GM19372 (cell line): Measurements from ENCODE around the gene GALNT9.

Experiments
- ATAC-seq: cut with Tn5 transposase; IDR thresholded peaks from one replicate; pipeline ENCODE4 v1.9.1; 2021; ENCODE audit warnings: mild to moderate bottlenecking, low read depth, moderate library complexity; ENCODE audit not compliant: unreplicated experiment

GALNT9 gene

GRCh38 chr12:132344601-132345000 is 15.2 kb upstream of the GALNT9 start:
- no peak for ATAC-seq

GRCh38 chr12:132344181-132344580 is 14.8 kb upstream of the GALNT9 start:
- no peak for ATAC-seq

- no peak for ATAC-seq
Measured at GRCh38 chr12:132343294-132344004, 14.1 kb upstream of the GALNT9 start.

GRCh38 chr12:132342251-132343227 is 13.2 kb upstream of the GALNT9 start:
- ATAC-seq: no peak

GRCh38 chr12:132341318-132342050 is 12.1 kb upstream of the GALNT9 start:
- ATAC-seq: no peak

GRCh38 chr12:132340266-132341035 is 11.1 kb upstream of the GALNT9 start:
- no peak for ATAC-seq

- ATAC-seq: no peak
Measured at GRCh38 chr12:132339856-132340255, 10.5 kb upstream of the GALNT9 start.

GRCh38 chr12:132338781-132339180 is 9.4 kb upstream of the GALNT9 start:
- no peak for ATAC-seq

GRCh38 chr12:132338311-132338710 is 8.9 kb upstream of the GALNT9 start:
- no peak for ATAC-seq

GRCh38 chr12:132337557-132337956 is 8.2 kb upstream of the GALNT9 start:
- no peak for ATAC-seq

- no peak for ATAC-seq
Measured at GRCh38 chr12:132336451-132337413, 7.3 kb upstream of the GALNT9 start.

GRCh38 chr12:132335179-132335756 is 5.9 kb upstream of the GALNT9 start:
- ATAC-seq: no peak

- no peak for ATAC-seq
Measured at GRCh38 chr12:132333766-132334165, 4.4 kb upstream of the GALNT9 start.

GRCh38 chr12:132333273-132333672 is 3.9 kb upstream of the GALNT9 start:
- ATAC-seq: no peak

- ATAC-seq: no peak
Measured at GRCh38 chr12:132330549-132330881, 1.1 kb upstream of the GALNT9 start.

- ATAC-seq: no peak
Measured at GRCh38 chr12:132329720-132330548, 545 bp upstream of the GALNT9 start.

GRCh38 chr12:132328282-132329029 is 933 bp downstream of the GALNT9 start:
- ATAC-seq: no peak
